Esophagus squamous epithelium (tissue), 4 donors: ENCODE results near the gene TMEM60.

Experiments used
- POLR2A ChIP-seq, 4 donors: fragments of 450-650 bp; IDR thresholded peaks; one replicate each; pipeline ENCODE4 v1.6.1; 2017; ENCODE audit warnings: antibody characterized with exemption in 4 of 4, mild to moderate bottlenecking in 4 of 4, moderate library complexity in 3 of 4
- TF ChIP-seq, protein P1 (sequence below), 6 experiments: fragments of 450-650 bp in 4 of 6; fragments of 200-600 bp in 2 of 6; sonication (generic) in 2 of 6; IDR thresholded peaks; one replicate each; pipeline ENCODE4 v1.5.1; 2016 to 2019; ENCODE audit warnings: antibody characterized with exemption in 6 of 6, mild to moderate bottlenecking in 4 of 6, moderate library complexity in 4 of 6

DNA sequence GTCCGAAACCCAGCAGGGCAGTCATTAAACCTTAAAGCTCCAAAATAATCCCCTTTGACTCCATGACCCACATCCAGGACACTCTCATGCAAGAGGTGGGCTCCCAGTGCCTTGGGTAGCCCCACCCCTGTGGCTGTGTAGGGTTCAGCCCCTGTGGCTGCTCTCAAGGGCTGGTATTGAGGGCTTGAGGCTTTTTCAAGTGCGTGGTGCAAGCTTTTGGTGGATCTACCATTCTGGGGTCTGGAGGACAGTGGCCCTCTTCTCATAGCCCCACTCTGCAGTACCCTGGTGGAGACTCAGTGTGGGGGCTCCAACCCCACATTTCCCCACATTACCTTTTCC, 51.4 kb downstream of the TMEM60 start:
- TF ChIP-seq, protein P1, sequence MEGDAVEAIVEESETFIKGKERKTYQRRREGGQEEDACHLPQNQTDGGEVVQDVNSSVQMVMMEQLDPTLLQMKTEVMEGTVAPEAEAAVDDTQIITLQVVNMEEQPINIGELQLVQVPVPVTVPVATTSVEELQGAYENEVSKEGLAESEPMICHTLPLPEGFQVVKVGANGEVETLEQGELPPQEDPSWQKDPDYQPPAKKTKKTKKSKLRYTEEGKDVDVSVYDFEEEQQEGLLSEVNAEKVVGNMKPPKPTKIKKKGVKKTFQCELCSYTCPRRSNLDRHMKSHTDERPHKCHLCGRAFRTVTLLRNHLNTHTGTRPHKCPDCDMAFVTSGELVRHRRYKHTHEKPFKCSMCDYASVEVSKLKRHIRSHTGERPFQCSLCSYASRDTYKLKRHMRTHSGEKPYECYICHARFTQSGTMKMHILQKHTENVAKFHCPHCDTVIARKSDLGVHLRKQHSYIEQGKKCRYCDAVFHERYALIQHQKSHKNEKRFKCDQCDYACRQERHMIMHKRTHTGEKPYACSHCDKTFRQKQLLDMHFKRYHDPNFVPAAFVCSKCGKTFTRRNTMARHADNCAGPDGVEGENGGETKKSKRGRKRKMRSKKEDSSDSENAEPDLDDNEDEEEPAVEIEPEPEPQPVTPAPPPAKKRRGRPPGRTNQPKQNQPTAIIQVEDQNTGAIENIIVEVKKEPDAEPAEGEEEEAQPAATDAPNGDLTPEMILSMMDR (IDR thresholded peaks at IDR 0.05), result no peak
- TF ChIP-seq POLR2A (IDR thresholded peaks at IDR 0.05), result no peak
